Urinary bladder (tissue), 4 donors: ENCODE measurements around the gene THOC5. TPM values are rescaled to one million over a fixed set of nuclear protein-coding genes. Genes with fewer than 3 reads are reported as not detected.
"Not testable (repeated sequence)": the region's sequence is repeated elsewhere in the genome, so short reads cannot be mapped to it uniquely, and the experiment has no call there.

Experiments
- DNase-seq: peaks from one replicate; pipeline ENCODE4 v3.0.0-alpha.2; 2015; ENCODE audit errors: extremely low spot score
- H3K27ac ChIP-seq: one replicate; pipeline ENCODE4 v1.5.1; 2013; ENCODE audit warnings: low read depth, mild to moderate bottlenecking, moderate library complexity
- H3K36me3 ChIP-seq: one replicate; pipeline ENCODE4 v1.6.1; 2013; ENCODE audit warnings: mild to moderate bottlenecking, moderate library complexity; ENCODE audit not compliant: insufficient read depth
- H3K4me1 ChIP-seq: one replicate; pipeline ENCODE4 v1.6.1; 2013; ENCODE audit warnings: mild to moderate bottlenecking, moderate library complexity; ENCODE audit not compliant: insufficient read depth
- H3K4me3 ChIP-seq: one replicate; pipeline ENCODE4 v1.5.1; 2013; ENCODE audit warnings: low read depth, low read length
- WGBS: extraction: QIAGEN DNeasy Blood & Tissue Kit; methylation state at CpG from one replicate; pipeline ENCODE4 v1.1.7; 2013; 5-methylcytosine and 5-hydroxymethylcytosine counted together
- polyA plus RNA-seq: library from polyadenylated mRNA; stranded (reverse); fragments of 200-250 nt; gene quantifications from one replicate; pipeline ENCODE4 v1.2.3, GENCODE V29; 2013
- total RNA-seq: library from RNA; depleted of rRNA; stranded (reverse); fragments of >200 nt; gene quantifications from one replicate; pipeline ENCODE4 v1.2.3, GENCODE V29; 2014
- donor health status: healthy with polysubstance abuse.
- donor health status: healthy.

THOC5 gene
- total and polyA plus RNA-seq, 2 donors = 30.6 to 55.8 TPM

- H3K4me1 ChIP-seq = no peaks in the 10 kb centered on the region
- peaks cover 4% of the 10 kb centered on the region for H3K36me3 ChIP-seq
- 88% methylated on average over 8 of the region's 8 CpGs for WGBS
- DNase-seq = no peak
- H3K4me3 ChIP-seq = no peak overlapping the region
- H3K27ac ChIP-seq = no peak overlapping the region
Measured at GRCh38 chr22:29511126-29511862, 42.3 kb downstream of the THOC5 start.

- no peaks in the 10 kb centered on the region for H3K4me1 ChIP-seq
- H3K27ac ChIP-seq = no peak overlapping the region
- peaks cover 3% of the 10 kb centered on the region for H3K36me3 ChIP-seq
- DNase-seq = no peak
- WGBS = 90% methylated on average over 2 of the region's 2 CpGs
- H3K4me3 ChIP-seq = no peak overlapping the region
Measured at GRCh38 chr22:29510542-29510941, 43.0 kb downstream of the THOC5 start.

GRCh38 chr22:29509815-29510214 lies 43.7 kb downstream of the THOC5 start:
- WGBS = 79% methylated on average over 1 of the region's 1 CpG
- H3K27ac ChIP-seq = no peak overlapping the region
- no peak for DNase-seq
- H3K36me3 ChIP-seq = peaks cover 3% of the 10 kb centered on the region
- no peaks in the 10 kb centered on the region for H3K4me1 ChIP-seq
- H3K4me3 ChIP-seq = no peak overlapping the region

- no peak for DNase-seq
Measured at GRCh38 chr22:29509298-29509697, 44.3 kb downstream of the THOC5 start.

GRCh38 chr22:29503811-29504372 lies 49.7 kb downstream of the THOC5 start:
- WGBS = 34% methylated on average over 7 of the region's 7 CpGs
- no peak overlapping the region for H3K27ac ChIP-seq
- DNase-seq = no peak

More at GRCh38 chr22:29509298-29509697, 44.3 kb downstream of the THOC5 start:
- Histone ChIP-seq H3K27ac (no peak overlapping the region), H3K4me1 (no peaks in the 10 kb centered on the region), H3K4me3 (no peak overlapping the region), H3K36me3 (peaks cover 3% of the 10 kb centered on the region)

GRCh38 chr22:29499852-29500251 lies 53.7 kb downstream of the THOC5 start:
- DNase-seq = no peak
- no peaks in the 10 kb centered on the region for H3K4me1 ChIP-seq
- H3K36me3 ChIP-seq = no peaks in the 10 kb centered on the region
- 93% methylated on average over 8 of the region's 8 CpGs for WGBS
- no peak overlapping the region for H3K4me3 ChIP-seq
- H3K27ac ChIP-seq = no peak overlapping the region

More at GRCh38 chr22:29503811-29504372, 49.7 kb downstream of the THOC5 start:
- Histone ChIP-seq H3K4me1 (no peaks in the 10 kb centered on the region), H3K36me3 (peaks cover 1% of the 10 kb centered on the region), H3K4me3 (no peak overlapping the region)

GRCh38 chr22:29493636-29494035 lies 59.9 kb downstream of the THOC5 start:
- 96% methylated on average over 1 of the region's 1 CpG for WGBS
- H3K4me3 ChIP-seq = no peak overlapping the region

GRCh38 chr22:29491012-29491411 lies 62.5 kb downstream of the THOC5 start:
- Histone ChIP-seq H3K27ac (no peak overlapping the region), H3K36me3 (no peaks in the 10 kb centered on the region), H3K4me3 (no peak overlapping the region), H3K4me1 (no peaks in the 10 kb centered on the region)
- DNase-seq = no peak
- WGBS = 85% methylated on average over 6 of the region's 6 CpGs

More at GRCh38 chr22:29493636-29494035, 59.9 kb downstream of the THOC5 start:
- Histone ChIP-seq H3K27ac (no peak overlapping the region), H3K4me1 (no peaks in the 10 kb centered on the region), H3K36me3 (no peaks in the 10 kb centered on the region)
- no peak for DNase-seq

GRCh38 chr22:29489127-29489780 lies 64.3 kb downstream of the THOC5 start:
- whole genome bisulfite sequencing = 86% methylated on average over 8 of the region's 8 CpGs
- H3K36me3 ChIP-seq, H3K4me1 ChIP-seq, H3K4me3 ChIP-seq, H3K27ac ChIP-seq, DNase-seq: not testable (repeated sequence)

GRCh38 chr22:29487426-29487986 lies 66.1 kb downstream of the THOC5 start:
- WGBS = 81% methylated on average over 6 of the region's 6 CpGs
- H3K4me3 ChIP-seq = no peak overlapping the region
- H3K4me1 ChIP-seq = no peaks in the 10 kb centered on the region
- no peak for DNase-seq
- H3K27ac ChIP-seq = no peak overlapping the region
- no peaks in the 10 kb centered on the region for H3K36me3 ChIP-seq

GRCh38 chr22:29485448-29485847 lies 68.1 kb downstream of the THOC5 start:
- no peak for DNase-seq
- 92% methylated on average over 8 of the region's 8 CpGs for WGBS
- peaks cover 2% of the 10 kb centered on the region for H3K4me1 ChIP-seq
- no peaks in the 10 kb centered on the region for H3K36me3 ChIP-seq
- H3K27ac ChIP-seq = no peak overlapping the region
- H3K4me3 ChIP-seq = no peak overlapping the region

GRCh38 chr22:29484642-29485041 lies 68.9 kb downstream of the THOC5 start:
- 90% methylated on average over 3 of the region's 3 CpGs for WGBS

GRCh38 chr22:29483254-29483653 lies 70.3 kb downstream of the THOC5 start:
- H3K4me3 ChIP-seq = no peak overlapping the region
- peaks cover 2% of the 10 kb centered on the region for H3K4me1 ChIP-seq
- no peaks in the 10 kb centered on the region for H3K36me3 ChIP-seq
- H3K27ac ChIP-seq = no peak overlapping the region
- 92% methylated on average over 13 of the region's 13 CpGs for WGBS
- no peak for DNase-seq

More at GRCh38 chr22:29484642-29485041, 68.9 kb downstream of the THOC5 start:
- Histone ChIP-seq H3K4me1 (peaks cover 2% of the 10 kb centered on the region), H3K36me3 (no peaks in the 10 kb centered on the region), H3K4me3 (no peak overlapping the region), H3K27ac (no peak overlapping the region)
- DNase-seq = no peak

GRCh38 chr22:29482726-29483125 lies 70.8 kb downstream of the THOC5 start:
- no peak overlapping the region for H3K27ac ChIP-seq
- H3K4me3 ChIP-seq = no peak overlapping the region
- peaks cover 2% of the 10 kb centered on the region for H3K4me1 ChIP-seq
- no peak for DNase-seq
- no peaks in the 10 kb centered on the region for H3K36me3 ChIP-seq
- WGBS = 93% methylated on average over 7 of the region's 7 CpGs
